OCI-LY1 (cell line): ENCODE results near the gene MEAF6.

Source experiments
- H2AFZ ChIP-seq: fragments of 200-600 bp; sonication (generic), shearing (Covaris generic); 2 replicates; pipeline ENCODE4 v1.6.0; 2014; ENCODE audit warnings: antibody characterized with exemption, mild to moderate bottlenecking, low read length
- H3F3A ChIP-seq: fragments of 200-600 bp; sonication (generic), shearing (Covaris generic); 2 replicates; pipeline ENCODE4 v1.6.0; 2014; ENCODE audit warnings: mild to moderate bottlenecking, antibody characterized with exemption, low read length, moderate library complexity; ENCODE audit not compliant: insufficient read depth
- H3K27ac ChIP-seq: fragments of 200-600 bp; sonication (generic); 2 replicates; pipeline ENCODE4 v1.5.1; 2014; ENCODE audit warnings: low read length, mixed run types, mild to moderate bottlenecking, low read depth; ENCODE audit not compliant: poor library complexity, severe bottlenecking
- H3K27me3 ChIP-seq: fragments of 200-600 bp; sonication (generic); 2 replicates; pipeline ENCODE4 v1.6.0; 2014; ENCODE audit warnings: antibody characterized with exemption, mild to moderate bottlenecking, low read length, moderate library complexity; ENCODE audit not compliant: insufficient read depth
- H3K36me3 ChIP-seq: fragments of 200-600 bp; sonication (generic); 2 replicates; pipeline ENCODE4 v1.6.1; 2014; ENCODE audit warnings: mild to moderate bottlenecking, antibody characterized with exemption, low read length, moderate library complexity, mixed read lengths; ENCODE audit not compliant: insufficient read depth
- H3K4me1 ChIP-seq: fragments of 200-600 bp; sonication (generic); 2 replicates; pipeline ENCODE4 v1.5.1; 2014; ENCODE audit warnings: mild to moderate bottlenecking, low read length, moderate library complexity; ENCODE audit not compliant: insufficient read depth, severe bottlenecking
- H3K4me2 ChIP-seq: fragments of 200-600 bp; sonication (generic), shearing (Covaris generic); 2 replicates; pipeline ENCODE4 v1.6.1; 2014; ENCODE audit warnings: low read length
- H3K4me3 ChIP-seq: fragments of 200-600 bp; sonication (generic); 2 replicates; pipeline ENCODE4 v1.5.1; 2014; ENCODE audit warnings: low read length, low read depth, mild to moderate bottlenecking, mixed read lengths; ENCODE audit not compliant: poor library complexity, severe bottlenecking
- H3K79me2 ChIP-seq: fragments of 200-600 bp; shearing (Covaris generic); 2 replicates; pipeline ENCODE4 v1.6.1; 2016; ENCODE audit warnings: mixed run types, low read length, mixed read lengths; ENCODE audit not compliant: insufficient read depth
- H3K9ac ChIP-seq: fragments of 200-600 bp; sonication (generic), shearing (Covaris generic); 2 replicates; pipeline ENCODE4 v1.6.1; 2014; ENCODE audit warnings: mild to moderate bottlenecking, low read length, mixed read lengths
- H3K9me2 ChIP-seq: fragments of 200-600 bp; sonication (generic), shearing (Covaris generic); 2 replicates; pipeline ENCODE4 v1.6.1; 2014; ENCODE audit warnings: low read depth, mild to moderate bottlenecking, low read length, mixed read lengths
- H3K9me3 ChIP-seq: fragments of 200-600 bp; shearing (Covaris generic); 2 replicates; pipeline ENCODE4 v1.6.1; 2014; ENCODE audit warnings: low read length, mixed read lengths
- H4K20me1 ChIP-seq: fragments of 200-600 bp; sonication (generic), shearing (Covaris generic); 2 replicates; pipeline ENCODE4 v1.6.0; 2016; ENCODE audit warnings: mild to moderate bottlenecking, low read length; ENCODE audit not compliant: insufficient read depth
- EZH2 ChIP-seq: fragments of 200-600 bp; sonication (generic), shearing (Covaris generic); IDR thresholded peaks from 2 replicates; pipeline ENCODE4 v1.8.0; 2017; ENCODE audit warnings: borderline replicate concordance, mixed run types, mild to moderate bottlenecking, antibody characterized with exemption, low read length, moderate library complexity, mixed read lengths
- TF ChIP-seq, protein P1 (sequence below): fragments of 200-600 bp; sonication (generic), shearing (Covaris generic); IDR thresholded peaks from 2 replicates; pipeline ENCODE4 v1.5.1; 2017; ENCODE audit warnings: mild to moderate bottlenecking, antibody characterized with exemption, low read length, moderate library complexity, mixed read lengths

Gene MEAF6

DNA sequence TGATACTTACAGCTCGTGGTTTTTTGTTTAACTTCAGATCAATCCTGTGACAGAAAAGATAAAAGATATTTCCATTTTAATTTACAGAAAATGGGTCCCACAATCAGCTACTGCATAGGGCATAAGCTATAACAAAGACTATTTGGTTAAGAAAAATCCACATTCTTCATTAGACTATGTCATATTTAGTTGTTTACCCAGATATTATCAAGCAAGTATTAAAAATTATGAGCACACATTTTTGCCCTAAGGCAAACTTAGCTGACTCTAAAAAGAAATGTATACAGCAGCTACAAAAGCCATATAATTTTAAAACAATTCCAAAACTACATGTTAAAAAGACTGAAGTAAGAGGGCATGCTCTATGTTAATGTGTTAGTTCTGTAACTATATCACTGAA lies 18.7 kb downstream of the MEAF6 start:
- no peak overlapping the region for H3K4me2 ChIP-seq

DNA sequence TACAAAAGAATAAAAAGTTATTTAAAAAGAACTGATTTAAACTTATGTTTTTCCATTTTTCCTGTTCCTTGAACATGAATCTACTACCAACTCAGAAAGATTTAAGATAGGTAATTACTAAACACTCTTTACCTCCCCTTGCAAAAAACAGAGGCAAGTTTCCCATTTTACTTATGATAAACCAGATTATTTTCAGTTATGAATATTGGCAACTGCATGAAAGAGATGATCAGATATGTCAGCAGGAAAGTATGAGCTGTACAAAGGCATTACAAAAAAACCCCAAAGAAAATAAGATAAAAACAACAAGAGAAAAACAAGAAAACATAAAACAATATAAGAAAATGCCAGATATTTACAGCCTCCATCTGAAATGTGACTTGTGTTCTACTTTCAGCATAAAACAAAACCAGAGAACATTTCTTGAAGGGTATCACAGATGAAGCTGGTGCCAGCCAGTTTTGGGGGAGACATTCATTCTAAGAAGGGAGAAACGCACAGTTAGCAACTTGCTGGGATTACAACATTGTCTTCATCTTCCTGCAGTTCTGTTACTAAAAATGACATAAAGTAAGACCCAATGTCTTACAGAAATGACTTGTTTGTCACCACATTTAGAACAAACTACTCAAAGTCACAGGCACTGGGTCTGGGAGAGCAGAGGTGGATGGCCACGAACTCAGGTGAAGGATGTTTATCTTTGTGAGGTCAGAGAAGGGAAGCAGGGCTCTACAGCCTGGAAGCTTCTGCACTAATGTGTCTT lies 21.0 kb downstream of the MEAF6 start:
- H3K4me3 ChIP-seq, result no peak overlapping the region
- H3K27me3 ChIP-seq, result no peaks in the 10 kb centered on the region
- no peaks in the 10 kb centered on the region for H3K79me2 ChIP-seq
- no peak for TF ChIP-seq EZH2
- TF ChIP-seq, protein P1, sequence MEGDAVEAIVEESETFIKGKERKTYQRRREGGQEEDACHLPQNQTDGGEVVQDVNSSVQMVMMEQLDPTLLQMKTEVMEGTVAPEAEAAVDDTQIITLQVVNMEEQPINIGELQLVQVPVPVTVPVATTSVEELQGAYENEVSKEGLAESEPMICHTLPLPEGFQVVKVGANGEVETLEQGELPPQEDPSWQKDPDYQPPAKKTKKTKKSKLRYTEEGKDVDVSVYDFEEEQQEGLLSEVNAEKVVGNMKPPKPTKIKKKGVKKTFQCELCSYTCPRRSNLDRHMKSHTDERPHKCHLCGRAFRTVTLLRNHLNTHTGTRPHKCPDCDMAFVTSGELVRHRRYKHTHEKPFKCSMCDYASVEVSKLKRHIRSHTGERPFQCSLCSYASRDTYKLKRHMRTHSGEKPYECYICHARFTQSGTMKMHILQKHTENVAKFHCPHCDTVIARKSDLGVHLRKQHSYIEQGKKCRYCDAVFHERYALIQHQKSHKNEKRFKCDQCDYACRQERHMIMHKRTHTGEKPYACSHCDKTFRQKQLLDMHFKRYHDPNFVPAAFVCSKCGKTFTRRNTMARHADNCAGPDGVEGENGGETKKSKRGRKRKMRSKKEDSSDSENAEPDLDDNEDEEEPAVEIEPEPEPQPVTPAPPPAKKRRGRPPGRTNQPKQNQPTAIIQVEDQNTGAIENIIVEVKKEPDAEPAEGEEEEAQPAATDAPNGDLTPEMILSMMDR, result no peak
- H3K9ac ChIP-seq, result no peak overlapping the region
- no peaks in the 10 kb centered on the region for H3K4me1 ChIP-seq
- no peaks in the 10 kb centered on the region for H4K20me1 ChIP-seq
- H3K27ac ChIP-seq, result no peak overlapping the region
- H2AFZ ChIP-seq, result no peak overlapping the region
- H3K9me2 ChIP-seq, result no peaks in the 10 kb centered on the region
- H3F3A ChIP-seq, result no peaks in the 10 kb centered on the region
- peaks cover 33% of the 10 kb centered on the region; the same call in 1 of the 2 replicates for H3K36me3 ChIP-seq
- no peak overlapping the region for H3K4me2 ChIP-seq
- no peaks in the 10 kb centered on the region for H3K9me3 ChIP-seq

More for the DNA sequence above, 18.7 kb downstream of the MEAF6 start:
- H3K79me2 ChIP-seq, result no peaks in the 10 kb centered on the region
- H3K27me3 ChIP-seq, result no peaks in the 10 kb centered on the region
- peaks cover 43% of the 10 kb centered on the region for H3K36me3 ChIP-seq
- no peaks in the 10 kb centered on the region for H3K4me1 ChIP-seq
- no peaks in the 10 kb centered on the region for H3K9me2 ChIP-seq
- H3K9ac ChIP-seq, result no peak overlapping the region
- no peak overlapping the region for H3K27ac ChIP-seq
- H3F3A ChIP-seq, result no peaks in the 10 kb centered on the region
- H3K9me3 ChIP-seq, result no peaks in the 10 kb centered on the region
- H4K20me1 ChIP-seq, result no peaks in the 10 kb centered on the region
- no peak overlapping the region for H3K4me3 ChIP-seq
- H2AFZ ChIP-seq, result no peak overlapping the region
- TF ChIP-seq, protein P1, result no peak
- TF ChIP-seq EZH2, result no peak

DNA sequence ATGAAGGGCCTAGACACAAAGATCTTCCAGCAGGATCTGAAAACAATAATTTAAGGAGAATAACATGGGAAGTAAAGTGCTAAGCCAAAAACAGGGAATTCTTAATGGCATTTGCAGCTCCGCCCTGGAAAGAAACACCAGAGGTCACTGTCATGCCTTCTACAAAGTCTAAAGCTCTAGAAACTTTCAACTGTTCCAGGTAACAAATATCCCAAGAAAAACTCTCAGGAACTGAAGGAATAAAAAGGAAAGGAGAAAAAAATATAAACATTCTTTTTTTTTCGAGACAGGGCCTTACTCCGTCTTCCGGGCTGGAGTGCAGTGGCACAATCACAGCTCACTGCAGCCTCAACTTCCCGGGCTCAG lies 27.0 kb downstream of the MEAF6 start:
- H3K36me3 ChIP-seq, result peaks cover 32% of the 10 kb centered on the region
- H3K9me3 ChIP-seq, result no peaks in the 10 kb centered on the region
- no peaks in the 10 kb centered on the region for H3K27me3 ChIP-seq
- H3K9me2 ChIP-seq, result no peaks in the 10 kb centered on the region
- no peaks in the 10 kb centered on the region for H3K79me2 ChIP-seq
- no peak overlapping the region for H3K4me3 ChIP-seq
- no peaks in the 10 kb centered on the region for H4K20me1 ChIP-seq
- no peaks in the 10 kb centered on the region for H3K4me1 ChIP-seq
- H3K4me2 ChIP-seq, result no peak overlapping the region
- no peaks in the 10 kb centered on the region for H3F3A ChIP-seq
- no peak overlapping the region for H2AFZ ChIP-seq
- TF ChIP-seq, protein P1, result no peak; the same call in 1 of the 2 replicates
- TF ChIP-seq EZH2, result no peak
- H3K27ac ChIP-seq, result no peak overlapping the region
- no peak overlapping the region for H3K9ac ChIP-seq
